AG08395 (cell line): ENCODE data around the gene HIVEP2.

ENCODE experiments used
- DNase-seq: peaks from one replicate; pipeline ENCODE4 v3.0.0; 2012; ENCODE audit warnings: mixed read lengths, low spot score

The HIVEP2 gene

GRCh38 chr6:142863981-142864380 is 81.0 kb downstream of the HIVEP2 start:
- no peak for DNase-seq

- DNase-seq: no peak
These were observed 83.3 kb downstream of the HIVEP2 start for GRCh38 chr6:142861711-142862110.

GRCh38 chr6:142860498-142860897 is 84.5 kb downstream of the HIVEP2 start:
- no peak for DNase-seq

DNA sequence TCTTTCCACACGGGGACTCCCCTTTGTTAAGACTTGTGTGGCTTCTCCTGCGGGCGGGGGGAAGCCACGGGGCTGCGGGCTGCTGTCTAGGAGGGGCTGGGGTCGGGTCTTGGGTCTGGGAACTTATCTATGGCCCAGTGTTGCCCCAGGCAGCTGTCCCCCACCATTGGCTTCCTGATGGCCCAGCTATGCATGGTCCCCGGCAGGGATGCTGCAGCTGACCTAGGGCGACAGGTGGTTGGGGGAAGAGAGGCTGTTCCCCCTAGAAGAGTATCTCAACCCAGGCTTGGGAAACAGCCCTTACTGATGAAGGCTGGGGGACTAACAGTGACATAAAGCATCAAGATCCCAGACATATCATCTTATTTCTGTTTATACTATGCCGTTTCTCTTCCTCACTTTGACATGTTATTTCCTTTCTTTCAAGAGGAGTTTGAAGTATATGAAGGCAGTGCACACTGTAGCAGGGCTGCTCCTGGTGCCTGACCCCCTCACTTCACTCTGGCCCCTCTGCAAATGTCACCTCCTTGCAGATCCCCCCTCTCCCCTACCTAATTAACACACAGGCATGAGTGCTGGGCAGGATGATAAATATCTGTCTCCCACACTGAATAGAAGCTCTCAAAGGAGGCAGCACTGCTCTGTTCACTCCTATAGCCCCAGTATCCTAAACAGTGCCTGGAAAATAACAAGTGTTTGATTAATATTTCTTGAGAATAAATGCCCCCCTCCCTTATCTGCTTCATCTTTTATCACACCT is 87.0 kb downstream of the HIVEP2 start:
- no peak for DNase-seq

- no peak for DNase-seq
These were observed 87.7 kb downstream of the HIVEP2 start for GRCh38 chr6:142857233-142857761.

DNA sequence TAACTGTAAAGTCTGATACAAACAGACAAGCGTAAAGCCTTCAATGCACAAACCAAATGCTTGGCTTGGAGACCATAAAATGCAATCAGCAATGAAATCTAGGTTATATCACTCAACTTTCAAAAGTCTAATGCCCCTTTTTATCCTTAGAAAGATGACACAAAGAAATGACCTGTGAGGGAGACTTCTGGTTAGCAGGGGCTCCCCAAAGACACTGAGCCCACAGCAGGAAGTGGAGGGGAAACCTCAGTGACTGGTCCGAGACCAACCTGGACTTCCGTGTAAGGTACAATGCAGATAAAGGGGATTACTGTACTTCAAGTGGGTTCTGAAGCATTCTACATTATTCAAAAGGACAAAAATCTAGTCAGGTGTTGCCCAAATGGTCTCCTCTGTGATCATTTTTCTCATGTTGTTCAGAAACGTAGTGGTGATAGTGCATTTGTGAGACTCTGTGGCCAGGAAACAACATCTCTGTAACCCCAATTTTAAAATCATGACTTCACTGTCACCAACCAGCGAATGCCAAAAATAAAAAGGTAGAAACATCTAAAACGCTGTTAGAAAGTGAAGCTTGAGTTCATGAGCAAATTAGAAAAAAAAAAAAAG is 88.2 kb downstream of the HIVEP2 start:
- no peak for DNase-seq

DNA sequence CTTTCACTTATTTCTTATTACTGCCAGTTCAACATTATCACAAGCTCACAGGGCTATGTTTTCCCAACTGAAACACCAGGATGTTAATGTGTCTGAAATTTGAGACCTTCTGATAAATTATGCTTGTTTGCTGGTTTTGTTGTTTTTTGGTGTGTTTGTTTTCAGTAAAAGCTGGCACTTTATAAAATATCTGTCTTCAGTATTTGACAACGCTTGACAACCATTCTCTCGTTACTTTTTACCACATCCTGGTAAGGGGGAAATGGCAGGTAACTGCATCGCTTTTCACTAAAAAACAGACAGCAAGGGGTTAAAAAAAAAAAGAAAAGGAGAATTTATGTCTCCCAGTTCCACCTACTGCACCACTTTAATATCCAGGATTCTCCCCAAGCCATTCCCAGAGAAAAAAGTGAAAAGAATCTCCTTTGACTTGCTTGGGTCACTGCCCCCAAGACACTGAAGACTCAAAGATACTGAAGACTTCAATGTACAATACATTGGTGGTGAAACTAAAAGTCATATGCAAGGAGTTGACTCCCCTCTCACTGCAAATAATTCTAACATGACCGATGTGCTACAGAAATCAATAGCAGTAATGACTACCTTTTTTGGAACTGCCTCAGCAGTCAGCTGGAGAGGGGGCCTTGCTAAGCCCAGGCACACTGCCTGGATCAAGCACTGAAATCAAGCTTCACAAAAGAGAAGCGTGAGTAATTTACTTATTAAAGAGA is 88.9 kb downstream of the HIVEP2 start:
- no peak for DNase-seq

- DNase-seq: no peak
These were observed 90.1 kb downstream of the HIVEP2 start for GRCh38 chr6:142854589-142855488.

GRCh38 chr6:142853244-142854180 is 91.5 kb downstream of the HIVEP2 start:
- DNase-seq: no peak

DNA sequence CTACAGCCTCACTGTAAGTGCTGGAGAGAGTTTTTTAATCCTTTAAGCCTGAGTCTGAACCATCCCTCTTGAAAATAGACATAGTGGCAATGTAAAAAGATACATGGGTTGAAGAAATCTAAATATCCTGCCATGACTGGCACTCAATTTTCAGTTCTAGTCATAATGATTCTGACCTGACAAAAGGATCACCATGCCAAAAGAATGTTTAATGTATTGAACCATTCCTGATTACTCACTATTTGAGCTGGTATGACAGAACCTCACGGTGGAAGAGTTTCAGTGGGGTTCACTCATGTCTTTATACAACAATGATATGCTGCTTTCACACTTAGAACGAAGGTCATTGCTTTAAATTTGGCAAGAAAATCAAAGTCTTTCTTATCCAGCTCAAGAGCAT is 93.4 kb downstream of the HIVEP2 start:
- DNase-seq: no peak

DNA sequence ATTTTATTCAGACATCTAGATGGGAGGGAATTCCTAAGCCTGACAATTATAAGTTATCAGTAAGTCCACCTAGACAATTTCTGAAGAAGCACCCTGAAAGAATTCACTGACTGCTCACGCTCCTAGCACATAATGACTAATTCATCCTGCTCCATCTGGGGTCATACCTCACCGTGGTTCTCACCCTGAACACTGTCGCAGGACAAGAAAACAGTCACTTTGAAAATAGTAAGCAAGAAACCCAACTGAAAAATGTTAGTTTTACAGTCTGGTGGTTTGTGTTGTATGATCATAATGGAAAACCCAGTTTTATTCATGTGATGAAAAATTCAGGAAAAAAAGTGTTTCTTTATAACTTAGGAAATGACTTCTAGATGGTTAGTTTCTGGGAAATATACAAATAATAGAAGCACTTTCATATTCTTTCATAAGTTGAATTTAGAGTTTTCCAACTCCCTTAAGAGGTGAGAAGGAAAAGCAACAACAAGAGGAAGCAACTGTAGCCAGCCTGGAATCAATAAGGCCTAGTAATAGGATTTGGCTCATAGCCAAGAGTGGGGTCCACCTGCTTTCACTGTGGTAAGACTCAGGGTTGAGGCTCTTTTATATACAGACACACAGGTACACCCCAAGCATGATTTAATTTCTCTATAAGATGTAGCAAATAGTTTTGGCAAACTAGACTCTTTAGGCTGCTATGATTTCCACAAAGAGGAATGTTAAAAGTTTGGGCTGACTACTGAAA is 94.1 kb downstream of the HIVEP2 start:
- peak; percentile 34 for DNase-seq

- no peak for DNase-seq
These were observed 96.0 kb downstream of the HIVEP2 start for GRCh38 chr6:142848976-142849375.

- no peak for DNase-seq
These were observed 96.8 kb downstream of the HIVEP2 start for GRCh38 chr6:142848156-142848555.

- DNase-seq: peak; percentile 80
These were observed 98.1 kb downstream of the HIVEP2 start for GRCh38 chr6:142846883-142847287.

DNA sequence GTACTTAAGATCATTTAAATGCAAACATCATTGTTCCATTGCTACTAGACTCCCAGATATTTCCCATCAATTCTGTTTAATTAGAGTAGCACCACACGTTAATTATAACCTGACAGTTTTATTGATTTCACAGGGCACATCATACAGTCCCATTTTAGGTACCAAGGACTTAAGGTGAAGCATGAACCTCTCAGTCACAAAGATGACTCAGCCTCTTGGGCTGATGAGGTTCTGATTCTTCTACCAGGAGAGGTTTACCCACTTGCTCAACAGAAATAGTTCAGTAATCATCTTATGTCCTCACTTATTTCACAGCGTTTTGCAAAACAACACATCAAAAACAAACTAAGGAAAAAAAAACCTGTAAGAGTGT is 98.5 kb downstream of the HIVEP2 start:
- peak; percentile 19 for DNase-seq

DNA sequence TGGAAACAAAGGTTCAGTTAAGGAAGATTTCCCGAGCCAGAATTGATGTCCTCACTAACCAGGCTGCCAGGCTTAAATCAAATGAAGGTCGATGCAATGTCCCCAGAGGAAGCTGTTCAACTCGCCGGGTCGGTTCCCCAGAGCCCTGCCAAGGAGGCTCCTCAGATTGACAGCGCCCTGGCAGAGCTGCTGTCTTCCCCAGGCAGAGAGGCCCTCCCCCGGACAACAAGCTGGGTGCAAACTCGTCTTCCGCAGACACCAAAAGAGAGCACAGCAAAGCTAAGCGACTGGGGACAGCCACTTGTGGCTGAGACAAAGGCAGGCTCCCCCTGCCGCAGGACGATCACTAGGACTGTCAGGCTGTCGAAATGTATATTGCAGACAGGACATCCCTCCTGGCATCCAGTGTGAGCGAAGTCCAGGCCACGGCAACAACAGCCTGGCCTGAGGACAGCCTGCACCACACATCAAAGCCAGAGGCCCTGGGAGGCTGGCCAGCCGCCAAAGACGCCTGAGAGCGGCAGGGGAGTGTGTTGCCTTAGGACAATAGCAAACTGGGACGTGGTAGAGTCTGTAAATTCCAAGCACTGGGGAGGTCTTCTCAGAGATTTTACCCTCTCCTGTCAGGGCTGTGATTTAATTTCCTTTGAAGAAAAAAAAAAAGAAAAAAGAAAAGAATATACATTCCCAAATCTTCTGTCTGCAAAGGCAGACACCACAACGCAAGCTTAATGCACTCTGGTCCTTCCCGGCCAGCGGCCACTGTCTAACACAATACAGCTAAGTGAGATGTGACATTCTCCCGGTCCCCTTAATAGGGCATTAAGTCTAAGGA is 99.1 kb downstream of the HIVEP2 start:
- peak; percentile 58 for DNase-seq

DNA sequence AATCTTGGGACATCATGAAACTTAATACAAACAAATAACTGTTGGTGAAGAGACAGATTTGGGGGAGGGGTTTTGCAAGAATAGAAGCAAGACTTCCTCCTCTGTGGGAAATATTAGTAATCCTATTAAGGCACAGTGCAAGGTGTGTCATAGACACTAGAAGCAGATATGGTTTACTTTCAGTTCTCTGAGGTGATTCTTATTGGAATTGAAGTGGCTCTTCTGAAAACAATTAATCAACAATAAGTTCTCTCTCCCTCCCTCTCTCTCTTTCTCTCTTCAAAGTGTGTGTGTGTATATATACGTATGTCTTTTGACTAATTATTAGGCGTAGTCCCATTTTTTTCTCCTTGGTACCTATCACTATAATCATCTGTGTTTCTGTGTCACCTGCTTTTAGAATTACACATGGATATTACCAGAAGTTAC is 99.8 kb downstream of the HIVEP2 start:
- DNase-seq: no peak

GRCh38 chr6:142844065-142844755 is 100.8 kb downstream of the HIVEP2 start:
- no peak for DNase-seq
